ENCODE data around the gene PLEKHM1.
"Not testable (repeated sequence)": the region's sequence is repeated elsewhere in the genome, so short reads cannot be mapped to it uniquely, and the experiment has no call there.

The PLEKHM1 gene

GRCh38 chr17:45490615-45491433 is at the start of gene PLEKHM1:
Gene PLEKHM1 (minus strand): TSS chr17:45490721. CDS start chr17:45482484, 8,237 bp downstream.
- ATAC-seq, result peak; percentile 97

- ATAC-seq, result not testable (repeated sequence)
These were observed 47.6 kb upstream of the PLEKHM1 start for GRCh38 chr17:45538168-45538567.

GRCh38 chr17:45506072-45506471 is 15.6 kb upstream of the PLEKHM1 start:
- not testable (repeated sequence) for ATAC-seq

GRCh38 chr17:45505183-45505582 is 14.7 kb upstream of the PLEKHM1 start:
- peak; percentile 27; the same call in 1 of the 3 replicates for ATAC-seq

GRCh38 chr17:45501092-45501707 is 10.7 kb upstream of the PLEKHM1 start:
- not testable (repeated sequence) for ATAC-seq

- peak; percentile 39 for ATAC-seq
These were observed 10.0 kb upstream of the PLEKHM1 start for GRCh38 chr17:45500478-45500877.

- ATAC-seq, result not testable (repeated sequence)
These were observed 8.7 kb upstream of the PLEKHM1 start for GRCh38 chr17:45499208-45499607.

GRCh38 chr17:45498377-45498776 is 7.9 kb upstream of the PLEKHM1 start:
- not testable (repeated sequence) for ATAC-seq

GRCh38 chr17:45497449-45497848 is 6.9 kb upstream of the PLEKHM1 start:
- ATAC-seq, result not testable (repeated sequence)

GRCh38 chr17:45496507-45496906 is 6.0 kb upstream of the PLEKHM1 start:
- ATAC-seq, result not testable (repeated sequence)

- ATAC-seq, result not testable (repeated sequence)
These were observed 4.0 kb upstream of the PLEKHM1 start for GRCh38 chr17:45494556-45494955.

GRCh38 chr17:45492156-45492555 is 1.6 kb upstream of the PLEKHM1 start:
- not testable (repeated sequence) for ATAC-seq

GRCh38 chr17:45490198-45490597 is 323 bp downstream of the PLEKHM1 start:
- ATAC-seq, result peak; percentile 64

- peak; percentile 33 for ATAC-seq
- peak; percentile 12; the same call in 1 of the 2 replicates for TF ChIP-seq ISL1 (CRISPR knock-in tag; IDR thresholded peaks at IDR 0.05)
These were observed 2.8 kb downstream of the PLEKHM1 start for GRCh38 chr17:45487704-45488103.

GRCh38 chr17:45483591-45484216 is 6.8 kb downstream of the PLEKHM1 start:
- ATAC-seq, result not testable (repeated sequence)

GRCh38 chr17:45483177-45483576 is 7.3 kb downstream of the PLEKHM1 start:
- ATAC-seq, result not testable (repeated sequence)

GRCh38 chr17:45482317-45482716 is 8.2 kb downstream of the PLEKHM1 start:
- ATAC-seq, result not testable (repeated sequence)

GRCh38 chr17:45475436-45475835 is 15.1 kb downstream of the PLEKHM1 start:
- not testable (repeated sequence) for ATAC-seq

GRCh38 chr17:45472249-45472648 is 18.3 kb downstream of the PLEKHM1 start:
- ATAC-seq, result not testable (repeated sequence)

- ATAC-seq, result not testable (repeated sequence)
These were observed 21.3 kb downstream of the PLEKHM1 start for GRCh38 chr17:45469204-45469563.

- not testable (repeated sequence) for ATAC-seq
These were observed 22.0 kb downstream of the PLEKHM1 start for GRCh38 chr17:45468293-45469203.
